Retinal pigment epithelial cell (primary cell): Measurements from ENCODE around the gene C5orf15.
"Not testable (repeated sequence)": the region's sequence is repeated elsewhere in the genome, so short reads cannot be mapped to it uniquely, and the experiment has no call there.

Experiments used
- DNase-seq: peaks from one replicate; pipeline ENCODE4 v3.0.0-alpha.2; 2010; ENCODE audit warnings: low read depth
- H3K4me3 ChIP-seq: 2 replicates; pipeline ENCODE4 v1.5.1; 2011; ENCODE audit warnings: mild to moderate bottlenecking, low read length, control low read depth, moderate library complexity
- TF ChIP-seq, protein P1 (sequence below): conservative IDR thresholded peaks from 2 replicates; pipeline ENCODE4 v1.5.1; 2011; ENCODE audit warnings: low read depth, low read length, control low read depth, inconsistent platforms

The C5orf15 gene

GRCh38 chr5:133943475-133943817, 25.0 kb downstream of the C5orf15 start:
- TF ChIP-seq, protein P1, sequence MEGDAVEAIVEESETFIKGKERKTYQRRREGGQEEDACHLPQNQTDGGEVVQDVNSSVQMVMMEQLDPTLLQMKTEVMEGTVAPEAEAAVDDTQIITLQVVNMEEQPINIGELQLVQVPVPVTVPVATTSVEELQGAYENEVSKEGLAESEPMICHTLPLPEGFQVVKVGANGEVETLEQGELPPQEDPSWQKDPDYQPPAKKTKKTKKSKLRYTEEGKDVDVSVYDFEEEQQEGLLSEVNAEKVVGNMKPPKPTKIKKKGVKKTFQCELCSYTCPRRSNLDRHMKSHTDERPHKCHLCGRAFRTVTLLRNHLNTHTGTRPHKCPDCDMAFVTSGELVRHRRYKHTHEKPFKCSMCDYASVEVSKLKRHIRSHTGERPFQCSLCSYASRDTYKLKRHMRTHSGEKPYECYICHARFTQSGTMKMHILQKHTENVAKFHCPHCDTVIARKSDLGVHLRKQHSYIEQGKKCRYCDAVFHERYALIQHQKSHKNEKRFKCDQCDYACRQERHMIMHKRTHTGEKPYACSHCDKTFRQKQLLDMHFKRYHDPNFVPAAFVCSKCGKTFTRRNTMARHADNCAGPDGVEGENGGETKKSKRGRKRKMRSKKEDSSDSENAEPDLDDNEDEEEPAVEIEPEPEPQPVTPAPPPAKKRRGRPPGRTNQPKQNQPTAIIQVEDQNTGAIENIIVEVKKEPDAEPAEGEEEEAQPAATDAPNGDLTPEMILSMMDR = no peak

GRCh38 chr5:133942614-133943474, 25.6 kb downstream of the C5orf15 start:
- TF ChIP-seq, protein P1 = no peak
- no peak overlapping the region for H3K4me3 ChIP-seq

More at GRCh38 chr5:133943475-133943817, 25.0 kb downstream of the C5orf15 start:
- no peak for DNase-seq
- H3K4me3 ChIP-seq = no peak overlapping the region

DNA sequence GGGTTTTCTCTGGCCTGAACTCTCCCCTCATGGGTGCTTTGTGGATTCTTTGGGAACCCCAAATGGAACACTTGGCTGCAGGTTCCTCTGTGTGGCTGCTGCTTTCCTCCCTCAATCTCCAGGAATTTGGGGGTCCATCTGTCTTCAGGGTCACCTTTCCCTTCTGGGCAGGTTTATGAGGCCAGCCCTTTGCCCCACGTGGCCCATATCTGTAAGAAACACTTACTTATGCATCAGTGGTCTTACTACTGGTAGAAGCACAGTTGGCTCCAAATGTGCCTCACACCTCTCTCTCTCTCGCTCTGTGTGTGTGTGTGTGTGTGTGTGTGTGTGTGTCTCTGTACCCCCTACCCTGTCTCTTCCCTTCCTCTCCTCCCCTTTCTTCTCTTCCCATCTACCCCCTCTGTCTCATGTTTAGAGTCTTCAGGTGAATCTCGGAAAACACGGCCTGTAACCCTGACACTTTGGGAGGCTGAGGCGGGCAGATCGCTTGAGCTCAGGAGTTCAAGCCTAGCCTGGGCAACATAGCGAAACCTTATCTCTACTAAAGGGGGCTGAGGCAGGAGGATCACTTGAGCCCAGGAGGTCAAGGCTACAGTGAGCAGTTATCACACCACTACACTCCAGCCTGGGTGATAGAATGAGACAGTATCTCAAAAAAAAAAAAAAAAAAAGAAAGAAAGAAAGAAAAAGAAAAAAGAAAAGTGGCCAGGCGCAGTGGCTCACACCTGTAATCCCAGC, 26.8 kb downstream of the C5orf15 start:
- no peak overlapping the region for H3K4me3 ChIP-seq
- TF ChIP-seq, protein P1 = no peak
- DNase-seq = no peak

More at GRCh38 chr5:133942614-133943474, 25.6 kb downstream of the C5orf15 start:
- DNase-seq = no peak

- TF ChIP-seq, protein P1 = no peak
Measured at GRCh38 chr5:133939668-133940067, 28.8 kb downstream of the C5orf15 start.

GRCh38 chr5:133938929-133939328, 29.5 kb downstream of the C5orf15 start:
- no peak overlapping the region for H3K4me3 ChIP-seq
- DNase-seq = no peak
- TF ChIP-seq, protein P1 = no peak

More at GRCh38 chr5:133939668-133940067, 28.8 kb downstream of the C5orf15 start:
- no peak for DNase-seq
- no peak overlapping the region for H3K4me3 ChIP-seq

DNA sequence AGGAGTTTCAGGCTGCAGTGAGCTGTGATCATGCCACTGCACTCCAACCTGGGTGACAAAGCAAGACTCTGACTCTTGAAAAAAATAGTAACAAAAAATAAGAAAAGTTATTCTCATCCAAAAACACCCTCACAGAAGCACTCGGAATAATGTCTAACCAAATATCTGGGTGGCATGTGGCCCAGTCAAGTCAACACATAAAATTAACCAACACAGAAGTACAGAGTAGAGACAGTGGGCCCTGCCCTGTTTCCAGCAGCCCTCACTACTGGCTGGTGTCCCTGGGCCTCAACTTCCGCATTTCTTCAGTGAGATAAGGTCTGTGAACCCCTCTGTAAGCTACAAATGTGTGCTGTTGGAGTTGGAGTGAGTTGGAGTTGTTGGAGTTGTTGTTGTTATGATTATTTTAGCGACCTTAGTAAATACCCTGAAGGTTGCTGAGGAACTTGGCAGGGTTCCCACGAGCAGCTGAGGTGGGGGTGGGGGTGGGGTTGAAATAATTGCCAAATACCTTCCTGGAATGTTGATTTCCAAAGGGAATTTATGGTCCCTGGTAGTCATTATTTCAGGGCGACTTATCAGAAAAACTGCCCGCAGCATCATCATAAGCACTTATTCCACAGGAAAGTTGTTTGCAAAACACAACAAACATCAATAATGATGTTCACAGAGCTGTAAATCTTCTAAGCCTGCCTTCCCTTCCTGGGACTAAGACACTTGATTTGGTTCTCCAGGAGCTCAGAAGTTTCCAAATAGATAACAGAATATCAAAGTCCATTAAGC, 30.2 kb downstream of the C5orf15 start:
- DNase-seq = no peak
- TF ChIP-seq, protein P1 = no peak
- no peak overlapping the region for H3K4me3 ChIP-seq

- H3K4me3 ChIP-seq, DNase-seq: not testable (repeated sequence)
Measured at GRCh38 chr5:133937628-133938027, 30.8 kb downstream of the C5orf15 start.
